ENCODE results near the gene KDM2A.

The KDM2A gene

DNA sequence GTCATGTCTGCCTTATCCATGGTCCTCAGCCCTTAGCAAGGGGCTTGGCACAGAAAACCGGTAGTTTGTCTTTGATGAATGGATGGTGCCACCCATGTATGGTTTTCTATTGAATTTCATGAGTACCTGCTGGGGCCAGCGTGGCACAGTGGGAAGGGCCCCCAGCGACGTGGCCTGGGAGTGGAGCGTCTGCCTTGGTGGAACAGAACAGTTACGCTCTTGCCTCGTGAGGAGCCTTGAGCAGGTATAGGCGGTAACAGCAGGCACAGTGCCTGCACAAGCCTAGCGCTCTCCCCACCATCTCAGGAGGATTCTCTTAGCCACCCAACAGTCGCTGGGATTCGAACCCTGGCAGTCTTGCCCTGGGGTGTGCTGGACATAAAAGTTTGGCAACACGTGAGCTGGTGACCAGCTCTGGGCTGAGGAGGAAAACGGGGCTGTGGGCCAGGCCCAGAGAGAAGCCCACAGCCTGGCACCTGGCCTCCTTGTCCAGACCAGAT is 181.2 kb downstream of the KDM2A start:
- no peak for DNase-seq (ENCODE audit: low spot score)
- FAIRE-seq, result no peak

DNA sequence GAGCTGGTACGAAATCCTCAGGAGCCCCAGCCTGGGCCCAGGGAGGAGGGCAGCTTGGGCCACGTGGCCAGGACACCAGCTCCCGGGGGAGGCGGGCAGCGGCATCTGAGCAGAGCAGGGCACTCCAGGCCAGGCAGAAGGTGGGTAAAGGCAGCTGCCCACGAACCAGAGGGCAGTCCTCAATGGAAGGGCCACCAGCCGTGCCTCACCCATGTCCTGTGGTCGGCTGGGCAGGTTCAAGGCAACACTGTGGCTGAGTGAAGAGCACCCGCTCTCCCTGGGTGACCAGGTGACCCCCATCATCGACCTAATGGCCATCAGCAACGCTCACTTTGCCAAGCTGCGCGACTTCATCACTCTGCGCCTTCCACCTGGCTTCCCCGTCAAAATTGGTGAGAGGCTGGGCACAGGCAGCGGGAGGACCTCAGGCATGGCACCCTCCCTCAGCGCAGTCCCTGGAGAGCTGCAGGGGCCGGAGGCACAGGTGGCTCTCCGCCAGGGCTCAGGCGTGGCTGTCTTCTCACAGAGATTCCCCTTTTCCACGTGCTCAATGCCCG is 181.8 kb downstream of the KDM2A start:
- DNase-seq (ENCODE audit: low spot score) (no peak), FAIRE-seq (no peak)

- no peak for DNase-seq (ENCODE audit: low spot score)
- no peak for FAIRE-seq
Observed at GRCh38 chr11:67301313-67301921, 182.4 kb downstream of the KDM2A start.

- FAIRE-seq, result no peak
Observed at GRCh38 chr11:67301951-67302516, 183.0 kb downstream of the KDM2A start.

GRCh38 chr11:67302571-67303131 is 183.6 kb downstream of the KDM2A start:
- DNase-seq (ENCODE audit: low spot score), result no peak
- FAIRE-seq, result no peak

More at GRCh38 chr11:67301951-67302516, 183.0 kb downstream of the KDM2A start:
- DNase-seq (ENCODE audit: low spot score), result peak; percentile 23

DNA sequence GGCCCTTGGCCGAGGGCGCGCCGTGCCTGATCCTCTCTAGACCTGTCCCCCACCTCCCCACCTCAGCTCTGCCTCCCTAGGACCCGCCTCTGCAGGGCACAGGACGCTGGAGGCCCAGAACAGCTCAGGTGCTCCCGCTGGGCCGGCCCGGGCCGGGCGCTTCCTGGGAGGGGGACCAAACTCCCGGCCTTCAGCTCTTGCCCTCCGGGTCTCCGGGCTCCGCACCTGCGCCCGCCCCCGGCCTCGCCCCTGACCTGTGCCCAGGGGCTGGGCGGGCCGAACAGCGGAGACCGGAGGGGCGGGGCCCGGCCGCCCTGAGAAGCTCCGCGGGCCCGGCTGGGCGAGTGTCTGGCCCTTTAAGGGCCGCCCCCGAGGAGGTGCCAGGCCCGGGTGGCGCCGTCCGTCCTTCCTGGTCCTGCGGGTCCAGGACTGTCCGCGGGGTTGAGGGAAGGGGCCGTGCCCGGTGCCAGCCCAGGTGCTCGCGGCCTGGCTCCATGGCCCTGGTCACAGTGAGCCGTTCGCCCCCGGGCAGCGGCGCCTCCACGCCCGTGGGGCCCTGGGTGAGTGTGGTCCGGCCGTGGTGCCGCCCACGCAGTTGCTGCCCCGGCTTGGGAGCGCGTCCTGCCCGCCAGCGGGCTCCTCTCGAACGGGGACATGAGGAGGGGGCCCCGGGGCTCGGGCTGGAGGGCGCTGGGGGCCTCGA is 184.2 kb downstream of the KDM2A start, which contains the start of gene SSH3:
Gene SSH3, plus strand, starts transcription at position 399 of the 703 bp plus-strand sequence. Its CDS starts 96 bp downstream, at position 495.
- peak; percentile 49 for DNase-seq (ENCODE audit: low spot score)
- FAIRE-seq, result no peak

DNA sequence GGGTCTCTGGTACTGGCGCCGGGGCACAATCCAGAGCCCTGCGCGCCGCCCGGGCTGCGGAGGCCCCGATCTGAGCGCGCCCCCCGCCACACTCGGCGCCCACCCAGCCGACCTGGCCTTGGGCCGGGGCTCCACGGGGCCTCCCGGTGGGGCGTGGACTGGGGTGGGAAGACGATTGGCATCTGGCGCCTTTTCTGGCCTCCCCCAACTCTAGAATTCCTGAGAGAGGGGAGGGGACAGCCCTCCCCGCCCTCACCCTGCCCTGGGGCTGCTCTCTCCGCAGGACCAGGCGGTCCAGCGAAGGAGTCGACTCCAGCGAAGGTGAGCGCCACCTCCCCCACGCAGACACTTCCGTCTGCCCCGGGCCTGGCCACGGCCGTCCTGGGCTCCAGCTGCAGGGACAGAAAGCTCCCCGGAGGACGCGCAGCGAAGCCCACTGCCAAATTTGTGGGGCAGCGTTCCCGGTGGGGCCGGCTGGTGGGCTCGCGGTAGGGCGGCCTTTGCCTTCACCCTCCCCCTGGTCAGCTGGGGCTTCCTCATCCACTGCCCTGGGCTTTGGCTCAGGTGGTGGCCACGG is 184.9 kb downstream of the KDM2A start:
- DNase-seq (ENCODE audit: low spot score), result peak; percentile 5
- FAIRE-seq, result no peak

- DNase-seq (ENCODE audit: low spot score), result no peak
- FAIRE-seq, result no peak
Observed at GRCh38 chr11:67304511-67305113, 185.5 kb downstream of the KDM2A start.

- no peak for FAIRE-seq
- DNase-seq (ENCODE audit: low spot score), result no peak
Observed at GRCh38 chr11:67306769-67307544, 187.9 kb downstream of the KDM2A start.

DNA sequence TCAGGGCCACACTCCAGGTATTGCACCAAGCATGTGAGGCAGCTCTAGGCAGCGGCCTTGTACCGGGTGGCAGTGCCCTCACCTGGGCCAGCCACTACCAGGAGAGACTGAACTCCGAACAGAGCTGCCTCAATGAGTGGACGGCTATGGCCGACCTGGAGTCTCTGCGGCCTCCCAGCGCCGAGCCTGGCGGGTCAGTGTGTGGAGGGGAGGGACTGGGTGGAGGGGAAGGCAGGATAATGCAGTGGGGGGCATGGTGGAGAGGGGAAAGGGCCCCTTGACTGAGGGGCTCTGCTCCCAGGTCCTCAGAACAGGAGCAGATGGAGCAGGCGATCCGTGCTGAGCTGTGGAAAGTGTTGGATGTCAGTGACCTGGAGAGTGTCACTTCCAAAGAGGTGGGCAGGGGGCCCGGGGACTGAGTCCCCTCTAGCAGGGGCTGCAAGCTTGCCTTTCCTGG is 188.5 kb downstream of the KDM2A start:
- DNase-seq (ENCODE audit: low spot score), result no peak
- FAIRE-seq, result no peak
